HT-29 (cell line): ENCODE data around the gene IGSF6. TPM values are rescaled to one million over a fixed set of nuclear protein-coding genes. Genes with fewer than 3 reads are reported as not detected.
A peak's percentile ranks its signal among the peaks of the same experiment; 100 is the strongest.

ENCODE experiments used
- DNase-seq: peaks from one replicate; pipeline ENCODE4 v3.0.0-alpha.2; 2015; ENCODE audit warnings: low spot score
- small RNA-seq: library from RNA; depleted of rRNA; stranded (forward); fragments of <200 nt; gene quantifications from one replicate; pipeline ENCODE3, GENCODE V24; 2014
- total RNA-seq: library from RNA; depleted of rRNA; stranded (reverse); fragments of >200 nt; shearing (Covaris generic); gene quantifications from 2 replicates; pipeline ENCODE4 v1.2.3, GENCODE V29; 2014; rRNA removed

Gene IGSF6
- total RNA-seq, 1 experiment from 2014 or later, result not detected

DNA sequence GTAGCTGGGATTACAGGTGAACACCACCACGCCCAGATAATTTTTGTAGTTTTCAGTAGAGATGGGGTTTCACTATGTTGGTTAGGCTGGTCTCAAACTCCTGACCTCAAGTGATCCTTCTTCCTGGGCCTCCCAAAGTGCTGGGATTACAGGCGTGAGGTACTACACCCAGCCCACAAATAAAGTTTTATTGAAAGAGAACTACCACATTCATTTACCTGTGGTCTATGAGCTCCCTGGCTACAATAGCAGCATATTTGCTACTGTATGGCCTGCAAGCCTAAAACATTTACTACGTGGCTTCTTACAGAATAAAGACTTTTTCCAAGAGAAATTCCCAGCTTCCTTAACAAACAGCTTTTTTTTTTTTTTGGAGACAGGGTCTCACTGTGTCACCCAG is 49.6 kb downstream of the IGSF6 start:
- DNase-seq, result no peak

DNA sequence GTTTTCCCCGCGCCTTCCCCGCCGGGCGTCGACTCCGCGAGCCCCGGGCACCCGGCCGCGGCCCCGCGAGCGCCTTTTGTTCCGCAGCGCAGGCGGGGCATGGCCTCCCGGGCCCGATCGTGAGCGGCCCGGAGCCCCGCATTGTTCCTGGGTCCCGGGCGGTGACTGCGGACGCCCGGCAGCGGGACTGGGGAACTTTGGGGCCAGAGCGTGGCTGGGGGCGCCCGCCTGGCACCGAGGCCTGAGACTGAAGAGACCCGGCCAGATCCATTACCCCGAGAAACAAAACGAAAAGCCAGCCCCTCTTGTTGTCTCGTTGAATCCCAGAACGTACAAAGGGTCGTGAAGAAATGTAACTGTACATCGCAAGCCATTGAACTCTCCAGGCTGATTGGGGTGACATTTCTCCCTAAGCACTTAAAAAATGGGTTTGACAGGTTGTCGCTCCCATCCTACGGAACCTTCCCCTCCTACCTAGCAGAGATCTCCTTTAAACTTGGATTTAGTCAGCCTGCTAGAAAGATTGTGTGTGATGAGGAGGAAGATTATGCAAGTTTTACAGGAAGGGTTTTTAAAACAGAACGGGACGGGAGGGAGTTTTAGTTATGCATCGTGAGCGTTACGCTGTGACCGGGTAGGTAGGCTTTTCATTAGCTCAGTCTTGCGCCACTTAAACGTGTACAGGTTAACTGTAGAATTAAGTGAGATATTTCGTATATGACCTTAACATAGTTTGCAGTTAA is 52.2 kb downstream of the IGSF6 start:
- DNase-seq, result peak; percentile 64

DNA sequence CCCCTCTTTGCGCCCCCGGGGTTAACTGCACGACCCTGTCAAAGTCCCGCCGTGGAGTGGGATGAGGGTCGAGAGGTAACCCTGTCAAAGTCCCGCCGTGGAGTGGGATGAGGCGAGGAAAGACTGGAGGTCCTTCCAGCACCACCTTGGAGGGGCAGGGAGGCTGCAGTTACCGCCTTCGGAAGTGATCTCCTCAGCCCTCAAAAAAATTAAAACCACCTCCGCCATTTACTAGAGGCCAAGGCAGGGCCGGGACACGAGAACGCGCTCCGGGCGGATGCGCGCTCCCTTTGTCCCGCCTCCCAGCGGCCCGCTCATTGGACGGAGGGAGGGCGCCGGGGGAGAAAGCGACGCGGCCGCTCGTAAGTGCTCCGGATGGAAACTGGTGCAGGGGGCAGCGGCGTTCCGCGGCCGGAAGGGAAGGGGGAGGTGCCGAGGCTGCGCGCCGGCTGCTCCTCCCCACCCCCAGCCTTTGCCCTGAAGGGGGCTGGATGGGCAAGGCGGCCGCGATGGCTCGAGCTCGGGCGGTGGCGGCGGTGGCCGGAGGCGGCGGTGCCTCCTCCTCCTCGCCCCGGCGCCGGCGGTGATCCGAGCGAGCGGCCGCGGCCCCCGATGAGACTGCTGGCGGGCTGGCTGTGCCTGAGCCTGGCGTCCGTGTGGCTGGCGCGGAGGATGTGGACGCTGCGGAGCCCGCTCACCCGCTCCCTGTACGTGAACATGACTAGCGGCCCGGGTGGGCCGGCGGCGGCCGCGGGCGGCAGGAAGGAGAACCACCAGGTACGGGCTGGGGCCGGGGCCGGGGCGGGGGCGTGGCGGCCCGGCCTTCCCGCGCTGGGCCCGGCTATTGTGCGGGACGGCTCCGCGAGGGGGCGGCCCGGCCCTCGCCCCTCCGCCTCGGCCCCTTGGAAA is 53.0 kb downstream of the IGSF6 start, which contains the start of gene METTL9:
Gene METTL9, plus strand, starts transcription at position 456 of the 909 bp plus-strand sequence. Its CDS starts 157 bp downstream, at position 613.
- DNase-seq, result peak; percentile 94

DNA sequence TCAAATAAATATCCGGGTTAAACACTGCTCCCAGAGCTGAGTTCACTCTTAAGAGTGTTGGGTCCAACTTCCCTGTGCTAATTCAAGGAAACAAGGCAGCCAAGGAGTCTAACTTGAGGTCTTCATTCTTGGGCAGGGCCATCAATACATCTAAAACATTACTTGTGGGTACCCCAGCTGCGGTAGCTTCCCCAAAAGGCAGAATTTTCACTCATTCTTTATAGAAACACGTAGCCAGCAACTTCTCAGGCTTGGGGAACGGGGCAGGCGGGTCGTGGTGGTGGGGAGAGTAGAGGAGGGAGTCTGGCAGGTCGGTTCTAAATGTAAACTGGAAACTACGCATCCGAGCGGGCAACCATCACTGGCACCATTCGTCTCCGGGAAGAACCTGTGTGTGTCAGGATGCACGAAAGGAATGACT is 53.7 kb downstream of the IGSF6 start:
- peak; percentile 32 for DNase-seq

DNA sequence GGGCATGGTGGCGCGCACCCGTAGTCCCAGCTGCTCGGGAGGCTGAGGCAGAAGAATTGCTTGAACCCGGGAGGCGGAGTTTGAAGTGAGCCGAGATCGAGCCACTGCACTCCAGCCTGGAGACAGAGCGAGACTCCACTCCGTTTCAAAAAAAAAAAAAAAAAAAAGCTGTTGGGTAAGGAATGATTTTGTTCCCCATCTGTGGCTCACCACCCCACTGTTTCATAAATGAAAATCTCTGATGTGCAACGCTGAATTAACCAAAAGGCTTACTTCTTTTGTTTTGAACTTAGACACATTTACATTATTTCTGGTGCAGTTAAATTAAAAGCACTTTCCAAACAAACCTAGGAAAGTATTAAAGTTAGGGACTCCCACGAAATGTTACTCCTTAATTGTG is 54.2 kb downstream of the IGSF6 start:
- DNase-seq, result no peak

DNA sequence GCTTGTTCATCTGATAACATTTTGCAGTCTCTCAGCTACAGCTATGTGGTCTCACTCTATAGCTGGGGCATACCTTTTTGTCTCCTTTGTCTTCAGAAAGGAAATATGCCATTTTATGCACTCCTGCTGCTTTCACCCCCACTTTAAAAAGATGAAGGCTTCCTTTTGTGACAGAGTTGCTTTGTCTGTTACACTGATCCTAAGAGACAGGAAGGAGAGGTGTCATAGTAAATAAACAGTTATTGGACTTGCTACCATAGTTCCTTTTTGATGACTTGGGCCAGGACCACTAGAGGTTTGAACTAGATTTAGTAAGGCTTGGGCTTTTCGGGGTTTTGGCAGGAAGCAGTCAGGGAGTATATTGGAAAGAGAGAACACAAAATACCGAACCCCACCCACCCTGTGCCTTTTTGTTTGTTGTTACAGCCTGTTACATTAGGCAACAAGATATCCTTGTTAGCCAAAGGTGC is 54.8 kb downstream of the IGSF6 start:
- no peak for DNase-seq

DNA sequence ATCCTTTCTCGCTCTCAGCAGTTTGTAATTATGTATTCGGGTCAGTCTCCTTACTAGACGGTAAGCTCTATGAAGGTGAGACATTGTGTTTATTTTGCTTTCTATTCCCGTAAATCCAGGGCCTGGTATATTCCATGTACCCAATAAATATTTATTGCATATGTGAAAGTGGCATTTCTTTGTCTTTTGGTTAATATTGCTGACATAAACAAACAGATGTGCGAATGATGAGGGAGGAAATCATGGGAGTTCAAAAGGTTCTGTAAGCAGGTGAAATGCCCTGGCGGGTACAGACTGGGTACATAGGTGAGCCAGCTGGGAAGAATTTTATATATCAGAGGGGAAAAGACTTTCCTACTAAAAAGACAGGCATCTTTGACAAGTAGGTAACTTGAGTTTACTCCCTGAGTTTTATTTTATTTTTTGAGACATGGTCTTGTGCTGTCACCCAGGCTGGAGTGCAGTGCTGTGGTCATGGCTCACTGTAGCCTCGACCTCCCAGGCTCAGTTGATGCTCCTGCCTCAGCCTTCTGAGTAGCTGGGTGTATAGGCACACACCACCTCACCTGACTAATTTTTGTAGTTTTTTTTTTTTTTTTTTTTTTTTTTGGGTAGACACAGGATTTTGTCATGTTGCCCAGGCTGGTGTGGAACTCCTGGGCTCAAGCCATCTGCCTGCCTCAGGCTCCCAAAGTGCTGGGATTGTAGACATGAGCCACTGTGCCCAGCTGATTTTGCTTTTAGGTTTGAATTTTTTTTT is 58.7 kb downstream of the IGSF6 start:
- DNase-seq, result no peak

DNA sequence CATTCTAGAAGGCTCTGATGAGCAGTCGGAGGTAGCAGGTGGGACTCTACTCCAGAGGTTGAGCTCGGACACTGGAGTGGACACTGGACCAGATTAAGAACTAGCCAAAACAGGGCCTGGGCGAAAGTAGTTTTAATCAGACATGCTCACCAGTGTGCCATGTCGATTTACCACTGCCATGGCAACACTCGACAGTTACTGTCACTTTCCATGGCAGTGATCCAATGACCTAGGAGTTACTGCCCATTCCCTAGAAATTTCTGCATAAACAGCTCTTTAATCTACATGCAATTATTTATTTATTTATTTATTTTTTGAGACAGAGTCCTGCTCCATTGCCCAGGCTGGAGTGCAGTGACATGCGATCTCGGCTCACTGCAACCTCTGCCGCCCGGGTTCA is 60.2 kb downstream of the IGSF6 start:
- DNase-seq, result no peak

DNA sequence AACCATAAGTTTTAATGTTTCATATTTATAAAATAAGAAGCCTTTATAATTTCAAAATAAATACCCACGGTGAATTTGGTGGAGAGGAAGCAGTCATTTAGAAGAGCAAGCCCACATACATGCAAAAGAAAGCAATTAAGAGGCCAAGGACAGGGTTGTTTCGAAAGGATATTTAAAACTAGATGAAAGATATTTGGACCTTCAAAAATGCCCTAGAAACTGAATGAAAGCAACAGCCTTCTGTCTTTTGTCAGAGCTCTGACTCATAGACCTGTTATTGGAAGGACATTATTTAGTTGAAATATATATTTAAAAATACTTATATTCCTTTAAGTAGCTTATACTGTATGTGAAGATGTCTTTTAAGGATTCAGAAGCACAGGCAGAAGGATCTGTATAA is 61.6 kb downstream of the IGSF6 start:
- DNase-seq, result no peak

DNA sequence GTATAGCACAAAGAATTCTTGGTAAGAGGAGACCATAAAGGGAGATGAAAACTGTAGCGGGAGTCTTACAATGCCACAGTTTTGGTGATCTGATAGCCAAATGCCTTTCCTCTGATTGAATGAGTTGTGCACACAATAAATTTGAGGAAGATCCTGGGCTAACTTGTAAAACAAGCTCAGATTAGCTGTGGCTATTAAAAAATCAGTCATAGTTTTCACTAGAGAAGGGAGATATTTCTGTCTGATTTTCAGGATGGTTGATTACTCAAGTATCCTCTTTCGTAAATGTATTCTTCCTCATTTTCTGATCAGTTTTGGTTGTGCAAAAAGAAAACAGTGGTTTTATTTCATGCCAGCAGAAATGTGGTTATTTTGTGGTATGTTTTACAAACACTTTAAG is 62.1 kb downstream of the IGSF6 start:
- DNase-seq, result no peak

DNA sequence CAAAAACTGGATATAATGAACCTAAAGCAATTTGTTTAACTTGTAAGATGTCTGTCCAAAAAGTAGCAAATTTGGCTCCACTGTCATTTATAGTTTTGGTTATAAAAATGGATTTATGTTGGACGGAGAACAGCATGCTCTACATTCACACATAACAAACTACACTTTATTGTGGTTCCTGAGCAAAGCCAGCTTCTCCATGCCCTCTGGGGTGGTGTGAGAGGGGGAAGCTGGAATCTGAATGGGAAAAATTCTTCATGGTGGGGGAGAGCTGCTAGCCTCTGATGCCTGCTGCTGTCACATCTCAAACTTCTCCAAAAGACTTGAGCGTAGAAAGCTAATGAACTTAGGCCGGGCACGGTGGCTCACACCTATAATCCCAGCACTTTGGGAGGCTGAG is 62.9 kb downstream of the IGSF6 start:
- no peak for DNase-seq

Small RNAs within 50 kb of the gene (small RNA-seq; reads per million reads assigned to genes)
- gene RNU6-1005P, result not detected
- not detected for gene RNU6-196P

Other genes starting within 250 kb of the IGSF6 start
- gene METTL9, start 53.0 kb downstream of the IGSF6 start, total RNA-seq, result 120 and 131 TPM in 2 replicates
- gene OTOA, start 11.4 kb upstream of the IGSF6 start, total RNA-seq, result 0.05 and 0.08 TPM in 2 replicates
- 23.8 and 36.5 TPM in 2 replicates for gene NPIPB4, start 205.1 kb upstream of the IGSF6 start, total RNA-seq